OCI-LY7 (cell line): ENCODE data around the gene ANKRD10. TPM values are rescaled to one million over a fixed set of nuclear protein-coding genes. Genes with fewer than 3 reads are reported as not detected.

Source experiments
- BruUV-seq: library from RNA; stranded (reverse); fragments of 400-500 nt; replicated peaks from 2 replicates; lab custom pipeline; 2021; lab: Mats Ljungman, UMichigan
- CTCF ChIA-PET: fragments of 300-600 bp; sonication (Branson Sonifier 250); formaldehyde crosslinking; loops from one replicate; lab custom pipeline; 2022; ENCODE audit warnings: antibody characterized with exemption; ENCODE audit not compliant: unreplicated experiment; lab: Charles Lee
- POLR2A ChIA-PET: fragments of 300-600 bp; sonication (Branson Sonifier 250); formaldehyde crosslinking; loops from one replicate; lab custom pipeline; 2022; ENCODE audit warnings: antibody characterized with exemption; lab: Charles Lee
- DNase-seq: peaks from one replicate; pipeline ENCODE4 v3.0.0-alpha.2; 2015; ENCODE audit warnings: low spot score
- H2AFZ ChIP-seq: fragments of 200-600 bp; sonication (generic), shearing (Covaris generic); 2 replicates; pipeline ENCODE4 v1.6.1; 2014; ENCODE audit warnings: mild to moderate bottlenecking, antibody characterized with exemption, low read length, moderate library complexity
- H3K27ac ChIP-seq: fragments of 200-600 bp; sonication (generic); 2 replicates; pipeline ENCODE4 v1.5.1; 2014; ENCODE audit warnings: mixed run types, low read depth, mild to moderate bottlenecking, moderate library complexity, low read length, inconsistent platforms; ENCODE audit not compliant: poor library complexity, severe bottlenecking
- H3K36me3 ChIP-seq: fragments of 200-600 bp; sonication (generic); 2 replicates; pipeline ENCODE4 v1.6.1; 2014; ENCODE audit warnings: mild to moderate bottlenecking, antibody characterized with exemption, low read length, moderate library complexity, mixed read lengths; ENCODE audit not compliant: insufficient read depth
- H3K4me1 ChIP-seq: fragments of 200-600 bp; sonication (generic); 2 replicates; pipeline ENCODE4 v1.5.1; 2014; ENCODE audit warnings: mild to moderate bottlenecking, low read length; ENCODE audit not compliant: insufficient read depth, poor library complexity, severe bottlenecking
- H3K4me2 ChIP-seq: fragments of 200-600 bp; sonication (generic); 2 replicates; pipeline ENCODE4 v1.6.1; 2014; ENCODE audit warnings: mild to moderate bottlenecking, low read length
- H3K4me3 ChIP-seq: fragments of 200-600 bp; sonication (generic); 2 replicates; pipeline ENCODE4 v1.5.1; 2014; ENCODE audit warnings: mild to moderate bottlenecking, low read depth, low read length; ENCODE audit not compliant: poor library complexity, severe bottlenecking
- H3K79me2 ChIP-seq: fragments of 200-600 bp; sonication (generic); 2 replicates; pipeline ENCODE4 v1.6.1; 2016; ENCODE audit warnings: low read depth, mild to moderate bottlenecking, low read length, moderate library complexity, mixed read lengths; ENCODE audit not compliant: insufficient read depth
- H3K9me2 ChIP-seq: fragments of 200-600 bp; sonication (generic); 2 replicates; pipeline ENCODE4 v1.6.1; 2016; ENCODE audit warnings: mild to moderate bottlenecking, low read length, mixed read lengths; ENCODE audit not compliant: insufficient read depth
- H3K9me3 ChIP-seq: fragments of 200-600 bp; sonication (generic); 2 replicates; pipeline ENCODE4 v1.6.1; 2014; ENCODE audit warnings: mild to moderate bottlenecking, mixed run types, low read length, mixed read lengths
- H4K20me1 ChIP-seq: fragments of 200-600 bp; sonication (generic); 2 replicates; pipeline ENCODE4 v1.6.1; 2014; ENCODE audit warnings: mild to moderate bottlenecking, antibody characterized with exemption, low read length, moderate library complexity, mixed read lengths; ENCODE audit not compliant: insufficient read depth
- CTCF ChIP-seq: fragments of 200-600 bp; sonication (generic); conservative IDR thresholded peaks from 2 replicates; pipeline ENCODE4 v1.5.1; 2014; ENCODE audit warnings: mild to moderate bottlenecking, antibody characterized with exemption, low read length, moderate library complexity, mixed read lengths
- EZH2phosphoT487 ChIP-seq: fragments of 200-600 bp; sonication (generic); IDR thresholded peaks from 2 replicates; pipeline ENCODE4 v1.6.1; 2018; ENCODE audit warnings: low read depth, borderline replicate concordance, mild to moderate bottlenecking, mixed run types, antibody characterized with exemption, low read length, moderate library complexity, mixed read lengths
- intact Hi-C: fragments of 100-400 bp; cut with micrococcal nuclease; formaldehyde crosslinking; loops from one replicate; pipeline ENCODE4 v1.10.0; 2022; ENCODE audit not compliant: unreplicated experiment
- total RNA-seq, 2 experiments: library from RNA; depleted of rRNA in 1 of 2; stranded (reverse); fragments of >200 nt in 1 of 2; shearing (Covaris generic) in 1 of 2; gene quantifications; 2 replicates each; pipeline ENCODE4 v1.2.3, GENCODE V29; 2014 to 2022

ANKRD10 gene
- total RNA-seq, 2 experiments from 2014 or later: 82.8 to 86.0 TPM

- H3K4me1 ChIP-seq: no peaks in the 10 kb centered on the region
- no peaks in the 10 kb centered on the region for H3K36me3 ChIP-seq
- H3K4me3 ChIP-seq: no peak overlapping the region
- DNase-seq: no peak
- H3K9me2 ChIP-seq: no peaks in the 10 kb centered on the region
- no peaks in the 10 kb centered on the region for H3K9me3 ChIP-seq
- intact Hi-C loops: no loop called here
- H3K27ac ChIP-seq: no peak overlapping the region
- no peaks in the 10 kb centered on the region for H3K79me2 ChIP-seq
- BruUV-seq: no TSS peak
- no peak overlapping the region for H3K4me2 ChIP-seq
- CTCF ChIA-PET: no interaction called here
- TF ChIP-seq CTCF (no peak), EZH2phosphoT487 (no peak)
- no peak overlapping the region for H2AFZ ChIP-seq
- H4K20me1 ChIP-seq: no peaks in the 10 kb centered on the region
- POLR2A ChIA-PET: no interaction called here
These were observed 36.1 kb upstream of the ANKRD10 start for GRCh38 chr13:110950819-110951570.

- BruUV-seq: no TSS peak
These were observed 35.5 kb upstream of the ANKRD10 start for GRCh38 chr13:110950356-110950755.

More at GRCh38 chr13:110950356-110950755, 35.5 kb upstream of the ANKRD10 start:
- H4K20me1 ChIP-seq: no peaks in the 10 kb centered on the region
- intact Hi-C loops: no loop called here
- H3K9me3 ChIP-seq: no peaks in the 10 kb centered on the region
- H3K79me2 ChIP-seq: no peaks in the 10 kb centered on the region
- no peak overlapping the region for H2AFZ ChIP-seq
- H3K27ac ChIP-seq: no peak overlapping the region
- no peak overlapping the region for H3K4me2 ChIP-seq
- no peak for DNase-seq
- ChIA-PET POLR2A (no interaction called here), CTCF (no interaction called here)
- no peaks in the 10 kb centered on the region for H3K9me2 ChIP-seq
- no peaks in the 10 kb centered on the region for H3K4me1 ChIP-seq
- H3K36me3 ChIP-seq: no peaks in the 10 kb centered on the region
- TF ChIP-seq EZH2phosphoT487 (no peak), CTCF (no peak)
- H3K4me3 ChIP-seq: no peak overlapping the region
